DND-41 (cell line): ENCODE measurements around the gene MROH2A.

ENCODE experiments used
- ATAC-seq: fragments of 200-7000 bp; cut with Tn5 transposase; 3 replicates; pipeline ENCODE4 v1.9.1; 2021; ENCODE audit warnings: low read depth; ENCODE audit not compliant: insufficient read depth
- DNase-seq: peaks from one replicate; pipeline ENCODE4 v3.0.0-alpha.2; 2020
- H2AFZ ChIP-seq: 2 replicates; pipeline ENCODE4 v1.6.0; 2012; ENCODE audit warnings: low read depth, low read length
- H3K27ac ChIP-seq: 2 replicates; pipeline ENCODE4 v1.5.1; 2012; ENCODE audit warnings: low read length, inconsistent platforms
- H3K27me3 ChIP-seq: fragments of 200-600 bp; sonication (generic); 2 replicates; pipeline ENCODE4 v1.6.0; 2012; ENCODE audit warnings: low read length, mild to moderate bottlenecking, inconsistent platforms; ENCODE audit not compliant: insufficient read depth, poor library complexity
- H3K36me3 ChIP-seq: 2 replicates; pipeline ENCODE4 v1.5.1; 2012; ENCODE audit warnings: low read length, inconsistent platforms; ENCODE audit not compliant: insufficient read depth
- H3K4me1 ChIP-seq: 2 replicates; pipeline ENCODE4 v1.5.1; 2012; ENCODE audit warnings: mild to moderate bottlenecking, low read length; ENCODE audit not compliant: insufficient read depth
- H3K4me2 ChIP-seq: 2 replicates; pipeline ENCODE4 v1.6.0; 2012; ENCODE audit warnings: mild to moderate bottlenecking, moderate library complexity, low read length, inconsistent platforms; ENCODE audit not compliant: insufficient read depth
- H3K4me3 ChIP-seq, 2 experiments: fragments of 200-600 bp in 1 of 2; shearing (Covaris generic) in 1 of 2; 2 replicates each; pipeline ENCODE4 v1.5.1; 2012 to 2016; ENCODE audit warnings: inconsistent platforms in 2 of 2, low read length in 2 of 2, mild to moderate bottlenecking in 2 of 2, low read depth in 1 of 2, moderate library complexity in 1 of 2
- H3K79me2 ChIP-seq: 2 replicates; pipeline ENCODE4 v1.6.0; 2012; ENCODE audit warnings: low read length, inconsistent platforms; ENCODE audit not compliant: insufficient read depth
- H3K9ac ChIP-seq: 2 replicates; pipeline ENCODE4 v1.6.0; 2012; ENCODE audit warnings: low read depth, mild to moderate bottlenecking, inconsistent platforms, low read length, moderate library complexity
- H3K9me3 ChIP-seq: 2 replicates; pipeline ENCODE4 v1.5.1; 2012; ENCODE audit warnings: low read length, moderate library complexity, mild to moderate bottlenecking, inconsistent platforms; ENCODE audit not compliant: insufficient read depth, severe bottlenecking
- H4K20me1 ChIP-seq: 2 replicates; pipeline ENCODE4 v1.6.0; 2012; ENCODE audit warnings: low read length; ENCODE audit not compliant: insufficient read depth
- CTCF ChIP-seq: IDR thresholded peaks from 2 replicates; pipeline ENCODE4 v1.5.1; 2012; ENCODE audit warnings: borderline replicate concordance, low read length, moderate library complexity, mild to moderate bottlenecking; ENCODE audit not compliant: poor library complexity, severe bottlenecking; ENCODE audit errors: extremely low read depth
- EZH2 ChIP-seq: IDR thresholded peaks from 3 replicates; pipeline ENCODE4 v1.6.1; 2012; ENCODE audit warnings: borderline replicate concordance, low read depth, mild to moderate bottlenecking, moderate library complexity, low read length, inconsistent platforms; ENCODE audit not compliant: severe bottlenecking

MROH2A gene

GRCh38 chr2:233802132-233802815, 24.1 kb downstream of the MROH2A start:
- DNase-seq (no peak), ATAC-seq (no peak)
- no peaks in the 10 kb centered on the region for H4K20me1 ChIP-seq
- H3K27ac ChIP-seq = no peak overlapping the region
- no peak overlapping the region for H3K4me3 ChIP-seq
- no peak for TF ChIP-seq CTCF
- no peaks in the 10 kb centered on the region for H3K36me3 ChIP-seq
- H3K4me2 ChIP-seq = no peak overlapping the region
- H3K9me3 ChIP-seq = no peaks in the 10 kb centered on the region
- no peak overlapping the region for H2AFZ ChIP-seq
- no peaks in the 10 kb centered on the region for H3K4me1 ChIP-seq
- H3K79me2 ChIP-seq = no peaks in the 10 kb centered on the region
- no peak overlapping the region for H3K9ac ChIP-seq
- H3K27me3 ChIP-seq = peaks cover 1% of the 10 kb centered on the region

GRCh38 chr2:233803292-233803911, 25.3 kb downstream of the MROH2A start:
- Histone ChIP-seq H3K4me3 (no peak overlapping the region), H3K36me3 (no peaks in the 10 kb centered on the region), H3K9me3 (no peaks in the 10 kb centered on the region), H4K20me1 (peaks cover 3% of the 10 kb centered on the region; the same call in 1 of the 2 replicates), H3K9ac (no peak overlapping the region), H2AFZ (no peak overlapping the region), H3K79me2 (no peaks in the 10 kb centered on the region), H3K27ac (no peak overlapping the region), H3K4me1 (no peaks in the 10 kb centered on the region), H3K4me2 (no peak overlapping the region), H3K27me3 (peaks cover 13% of the 10 kb centered on the region)
- DNase-seq = no peak
- no peak for ATAC-seq
- TF ChIP-seq CTCF (no peak), EZH2 (no peak)

GRCh38 chr2:233803994-233804393, 25.9 kb downstream of the MROH2A start:
- DNase-seq (no peak), ATAC-seq (no peak)
- Histone ChIP-seq H3K4me3 (no peak overlapping the region), H4K20me1 (peaks cover 3% of the 10 kb centered on the region; the same call in 1 of the 2 replicates), H3K36me3 (no peaks in the 10 kb centered on the region), H3K9me3 (no peaks in the 10 kb centered on the region), H3K4me2 (no peak overlapping the region), H3K27me3 (peaks cover 19% of the 10 kb centered on the region), H3K4me1 (no peaks in the 10 kb centered on the region), H3K27ac (no peak overlapping the region), H3K79me2 (no peaks in the 10 kb centered on the region), H2AFZ (no peak overlapping the region), H3K9ac (no peak overlapping the region)
- no peak for TF ChIP-seq CTCF
- TF ChIP-seq EZH2 = no peak
